Smooth muscle cell (in vitro differentiated cells): ENCODE data around the gene ERP27. TPM values are rescaled to one million over a fixed set of nuclear protein-coding genes. Genes with fewer than 3 reads are reported as not detected.

Experiments used
- DNase-seq: peaks from one replicate; lab custom pipeline; 2025; ENCODE audit not compliant: unreplicated experiment; lab: John Stamatoyannopoulos, UW
- H2AFZ ChIP-seq: fragments of 200-600 bp; sonication (generic); 2 replicates; pipeline ENCODE4 v1.6.0; 2016; ENCODE audit warnings: antibody characterized with exemption, low read depth, mild to moderate bottlenecking
- H3F3A ChIP-seq: fragments of 200-600 bp; sonication (generic); 2 replicates; pipeline ENCODE4 v1.6.0; 2017; ENCODE audit warnings: antibody characterized with exemption, low read depth
- H3K27ac ChIP-seq: fragments of 200-600 bp; sonication (generic); 2 replicates; pipeline ENCODE4 v1.5.1; 2016; ENCODE audit warnings: low read depth, mild to moderate bottlenecking
- H3K27me3 ChIP-seq: fragments of 200-600 bp; sonication (generic); 2 replicates; pipeline ENCODE4 v1.6.1; 2016; ENCODE audit warnings: low read depth, mild to moderate bottlenecking
- H3K36me3 ChIP-seq: fragments of 200-600 bp; sonication (generic); 2 replicates; pipeline ENCODE4 v1.5.1; 2016; ENCODE audit warnings: low read depth
- H3K4me1 ChIP-seq: fragments of 200-600 bp; sonication (generic); 2 replicates; pipeline ENCODE4 v1.5.1; 2016; ENCODE audit warnings: low read depth
- H3K4me2 ChIP-seq: fragments of 200-600 bp; sonication (generic); 2 replicates; pipeline ENCODE4 v1.6.0; 2016; ENCODE audit warnings: mild to moderate bottlenecking
- H3K4me3 ChIP-seq: fragments of 200-600 bp; sonication (generic); 2 replicates; pipeline ENCODE4 v1.5.1; 2016; ENCODE audit warnings: mild to moderate bottlenecking
- H3K79me2 ChIP-seq: fragments of 200-600 bp; sonication (generic); 2 replicates; pipeline ENCODE4 v1.6.0; 2016; ENCODE audit warnings: low read depth, mild to moderate bottlenecking
- H3K9ac ChIP-seq: fragments of 200-600 bp; sonication (generic); 2 replicates; pipeline ENCODE4 v1.6.0; 2016; ENCODE audit warnings: low read depth
- H3K9me3 ChIP-seq: fragments of 200-600 bp; sonication (generic); replicated peaks from 2 replicates; pipeline ENCODE4 v1.5.1; 2016; ENCODE audit warnings: low read depth
- H4K20me1 ChIP-seq: fragments of 200-600 bp; sonication (generic); 2 replicates; pipeline ENCODE4 v1.6.0; 2016; ENCODE audit warnings: low read depth
- CTCF ChIP-seq: fragments of 200-600 bp; sonication (generic); IDR thresholded peaks from 2 replicates; pipeline ENCODE4 v1.5.1; 2017; ENCODE audit warnings: borderline replicate concordance, mild to moderate bottlenecking, antibody characterized with exemption; ENCODE audit not compliant: insufficient read depth, poor library complexity, severe bottlenecking
- WGBS: methylation state at CpG from one replicate; pipeline ENCODE4 v1.1.7; 2016; ENCODE audit warnings: low lambda C conversion rate; 5-methylcytosine and 5-hydroxymethylcytosine counted together
- polyA plus RNA-seq: library from polyadenylated mRNA; unstranded; fragments of >200 nt; fragmentation: Nextera tagmentation; extraction: Ambion mirVana; gene quantifications from 2 replicates; pipeline ENCODE4 v1.2.1, GENCODE V29; 2016
- total RNA-seq: library from RNA; depleted of rRNA; stranded (reverse); fragments of >200 nt; gene quantifications from 2 replicates; pipeline ENCODE4 v1.2.3, GENCODE V29; 2014

The ERP27 gene
- total and polyA plus RNA-seq, 2 experiments from 2014 or later: 2.7 to 7.8 TPM

- H3K9ac ChIP-seq: no peak overlapping the region
- H3K79me2 ChIP-seq: no peaks in the 10 kb centered on the region
- H3F3A ChIP-seq: no peaks in the 10 kb centered on the region
- H3K9me3 ChIP-seq: no peaks in the 10 kb centered on the region
- peak overlapping the region; percentile 29 for H2AFZ ChIP-seq
- TF ChIP-seq CTCF: no peak
- H3K4me3 ChIP-seq: no peak overlapping the region
- H3K4me2 ChIP-seq: no peak overlapping the region
- no peaks in the 10 kb centered on the region for H3K36me3 ChIP-seq
- H3K27ac ChIP-seq: no peak overlapping the region
- H3K27me3 ChIP-seq: no peaks in the 10 kb centered on the region
- DNase-seq: no peak
- H4K20me1 ChIP-seq: no peaks in the 10 kb centered on the region
- peaks cover 3% of the 10 kb centered on the region for H3K4me1 ChIP-seq
- 81% methylated on average over 2 of the region's 2 CpGs for WGBS
These were observed 26.1 kb upstream of the ERP27 start for GRCh38 chr12:14964406-14964805.

GRCh38 chr12:14963520-14963919, 25.2 kb upstream of the ERP27 start:
- WGBS: 95% methylated on average over 7 of the region's 7 CpGs
- TF ChIP-seq CTCF: no peak
- Histone ChIP-seq H4K20me1 (no peaks in the 10 kb centered on the region), H3K4me3 (no peak overlapping the region), H3F3A (no peaks in the 10 kb centered on the region), H3K36me3 (no peaks in the 10 kb centered on the region), H3K4me2 (no peak overlapping the region), H3K79me2 (no peaks in the 10 kb centered on the region), H3K27ac (no peak overlapping the region), H2AFZ (no peak overlapping the region), H3K9me3 (no peaks in the 10 kb centered on the region), H3K9ac (no peak overlapping the region), H3K27me3 (no peaks in the 10 kb centered on the region), H3K4me1 (peaks cover 3% of the 10 kb centered on the region)
- DNase-seq: no peak

- Histone ChIP-seq H4K20me1 (no peaks in the 10 kb centered on the region), H3K79me2 (no peaks in the 10 kb centered on the region), H3K9ac (no peak overlapping the region), H3K27ac (no peak overlapping the region), H3K36me3 (no peaks in the 10 kb centered on the region), H3K4me1 (peaks cover 3% of the 10 kb centered on the region), H3K4me2 (no peak overlapping the region), H3F3A (no peaks in the 10 kb centered on the region), H3K27me3 (no peaks in the 10 kb centered on the region), H3K4me3 (no peak overlapping the region), H2AFZ (no peak overlapping the region), H3K9me3 (no peaks in the 10 kb centered on the region)
- TF ChIP-seq CTCF: no peak
- no peak for DNase-seq
- 100% methylated on average over 3 of the region's 3 CpGs for WGBS
These were observed 24.5 kb upstream of the ERP27 start for GRCh38 chr12:14962797-14963196.

GRCh38 chr12:14962153-14962539, 23.8 kb upstream of the ERP27 start:
- WGBS: 97% methylated on average over 3 of the region's 3 CpGs

More at GRCh38 chr12:14962153-14962539, 23.8 kb upstream of the ERP27 start:
- H3K9ac ChIP-seq: no peak overlapping the region
- H4K20me1 ChIP-seq: no peaks in the 10 kb centered on the region
- no peak overlapping the region for H3K27ac ChIP-seq
- H3K27me3 ChIP-seq: no peaks in the 10 kb centered on the region
- H3K4me1 ChIP-seq: peaks cover 3% of the 10 kb centered on the region
- no peaks in the 10 kb centered on the region for H3K79me2 ChIP-seq
- H3F3A ChIP-seq: no peaks in the 10 kb centered on the region
- no peaks in the 10 kb centered on the region for H3K36me3 ChIP-seq
- no peak for TF ChIP-seq CTCF
- no peak overlapping the region for H3K4me2 ChIP-seq
- H3K9me3 ChIP-seq: no peaks in the 10 kb centered on the region
- no peak overlapping the region for H3K4me3 ChIP-seq
- no peak overlapping the region for H2AFZ ChIP-seq
- DNase-seq: no peak
